Thyroid gland (tissue), 4 donors: Measurements from ENCODE around the gene PRPF40A. TPM values are rescaled to one million over a fixed set of nuclear protein-coding genes. Genes with fewer than 3 reads are reported as not detected.
"Not testable (repeated sequence)": the region's sequence is repeated elsewhere in the genome, so short reads cannot be mapped to it uniquely, and the experiment has no call there.

Source experiments
- DNase-seq, 2 donors: peaks; one replicate each; pipeline ENCODE4 v3.0.0-alpha.2; 2019
- H3K27ac ChIP-seq, 3 donors: fragments of 200-600 bp; sonication (generic); 1 replicate in 2 of 3; 2 replicates in 1 of 3; pipeline ENCODE4 v1.5.1; 2016 to 2019; ENCODE audit warnings: mild to moderate bottlenecking in 1 of 3, moderate library complexity in 1 of 3
- H3K27me3 ChIP-seq: fragments of 200-600 bp; sonication (generic); one replicate; pipeline ENCODE4 v1.5.1; 2019
- H3K36me3 ChIP-seq, 2 donors: fragments of 200-600 bp; sonication (generic); one replicate each; pipeline ENCODE4 v1.5.1; 2016 to 2019
- H3K4me1 ChIP-seq, 2 donors: fragments of 200-600 bp; sonication (generic); one replicate each; pipeline ENCODE4 v1.5.1; 2017 to 2019
- H3K4me3 ChIP-seq, 3 donors: fragments of 200-600 bp; sonication (generic); replicated peaks in 1 of 3; 1 replicate in 2 of 3; 2 replicates in 1 of 3; pipeline ENCODE4 v1.5.1; 2016; ENCODE audit warnings: mild to moderate bottlenecking in 1 of 3
- H3K9me3 ChIP-seq: fragments of 200-600 bp; sonication (generic); one replicate; pipeline ENCODE4 v1.5.1; 2017
- CTCF ChIP-seq, 6 experiments: fragments of 200-600 bp in 3 of 6; fragments of 450-650 bp in 3 of 6; sonication (generic) in 3 of 6; IDR thresholded peaks; one replicate each; pipeline ENCODE4 v1.5.1; 2016 to 2019; ENCODE audit warnings: antibody characterized with exemption in 6 of 6, mild to moderate bottlenecking in 2 of 6, inconsistent platforms in 1 of 6, moderate library complexity in 1 of 6
- POLR2A ChIP-seq, 2 donors: fragments of 450-650 bp; IDR thresholded peaks; one replicate each; pipeline ENCODE4 v1.6.1; 2017; ENCODE audit warnings: antibody characterized with exemption in 2 of 2, mild to moderate bottlenecking in 2 of 2, moderate library complexity in 1 of 2
- WGBS, 2 donors: methylation state at CpG; one replicate each; pipeline ENCODE4 v1.1.5; 2017; 5-methylcytosine and 5-hydroxymethylcytosine counted together
- intact Hi-C: fragments of 100-400 bp; cut with DNase I; formaldehyde crosslinking; loops from one replicate; pipeline ENCODE4 v1.15.1; 2023
- total RNA-seq, 4 donors: library from RNA; depleted of rRNA; stranded (reverse); fragments of >200 nt; gene quantifications; one replicate each; pipeline ENCODE4 v1.2.3, GENCODE V29; 2016

Gene PRPF40A
- total RNA-seq, 4 donors from 2014 or later: 86.8 to 147 (median 102) TPM

- DNase-seq: no peak
- no peaks in the 10 kb centered on the region for H3K36me3 ChIP-seq
- no peaks in the 10 kb centered on the region for H3K4me1 ChIP-seq
- no peak overlapping the region for H3K4me3 ChIP-seq
- intact Hi-C loops: no loop called here
- WGBS, 2 donors: 86 to 97% methylated on average over 2 of the region's 2 CpGs
- no peak overlapping the region for H3K27ac ChIP-seq
- TF ChIP-seq POLR2A (IDR thresholded peaks at IDR 0.05) (no peak), CTCF (IDR thresholded peaks at IDR 0.05) (no peak)
- no peaks in the 10 kb centered on the region for H3K27me3 ChIP-seq
- H3K9me3 ChIP-seq: no peaks in the 10 kb centered on the region
Observed at GRCh38 chr2:152729844-152730243, 12.6 kb upstream of the PRPF40A start.

GRCh38 chr2:152723918-152724317 lies 6.7 kb upstream of the PRPF40A start:
- no peaks in the 10 kb centered on the region for H3K9me3 ChIP-seq
- no peaks in the 10 kb centered on the region for H3K36me3 ChIP-seq
- no peak for TF ChIP-seq CTCF (IDR thresholded peaks at IDR 0.05)
- TF ChIP-seq POLR2A (IDR thresholded peaks at IDR 0.05): no peak
- no peak overlapping the region for H3K27ac ChIP-seq
- intact Hi-C loops: no loop called here
- no peaks in the 10 kb centered on the region for H3K27me3 ChIP-seq
- H3K4me3 ChIP-seq: no peak overlapping the region
- no peak for DNase-seq
- WGBS, 2 donors: 98 to 99% methylated on average over 1 of the region's 1 CpG
- peaks cover 4 to 6% of the 10 kb centered on the region in 2 donors for H3K4me1 ChIP-seq

GRCh38 chr2:152722639-152723038 lies 5.4 kb upstream of the PRPF40A start:
- H3K27me3 ChIP-seq, DNase-seq, intact Hi-C loops, H3K36me3 ChIP-seq, H3K4me3 ChIP-seq, H3K27ac ChIP-seq, H3K4me1 ChIP-seq, H3K9me3 ChIP-seq: not testable (repeated sequence)
- WGBS, 2 donors: 94% methylated on average over 8 of the region's 8 CpGs

- 73 to 85% methylated on average over 2 of the region's 2 CpGs for WGBS, 2 donors
- Histone ChIP-seq H3K9me3 (no peaks in the 10 kb centered on the region), H3K4me1 (peaks cover 9 to 10% of the 10 kb centered on the region in 2 donors), H3K4me3 (no peak overlapping the region), H3K36me3 (no peaks in the 10 kb centered on the region), H3K27me3 (no peaks in the 10 kb centered on the region), H3K27ac (no peak overlapping the region)
- no peak for TF ChIP-seq POLR2A (IDR thresholded peaks at IDR 0.05)
- TF ChIP-seq CTCF (IDR thresholded peaks at IDR 0.05): no peak
- intact Hi-C loops: no loop called here
- DNase-seq: no peak
Observed at GRCh38 chr2:152720794-152721193, 3.5 kb upstream of the PRPF40A start.

GRCh38 chr2:152718909-152719645 lies 1.8 kb upstream of the PRPF40A start:
- no peak for TF ChIP-seq CTCF (IDR thresholded peaks at IDR 0.05)
- TF ChIP-seq POLR2A (IDR thresholded peaks at IDR 0.05): no peak
- intact Hi-C loops: loop anchor here (10.0 kb wide), 1 partner anchor 544 kb away; the partner anchor contains the start of gene STAM2
- Histone ChIP-seq H3K9me3 (no peaks in the 10 kb centered on the region), H3K4me1 (peaks cover 11 to 16% of the 10 kb centered on the region in 2 donors), H3K27me3 (no peaks in the 10 kb centered on the region), H3K4me3 (peak overlapping the region; percentile 72 to 85 (median 84)), H3K27ac (peak overlapping the region; percentile 92 to 98 (median 98)), H3K36me3 (no peaks in the 10 kb centered on the region)
- DNase-seq: no peak
- 4 to 5% methylated on average over 20 to 23 of the region's 23 CpGs for WGBS, 2 donors
